ENCODE results near the gene WDR19.

- no peak for TF ChIP-seq REST (IDR thresholded peaks at IDR 0.05; ENCODE audit: insufficient read depth in 1 of 2, low read depth in 2 of 2, low read length in 2 of 2)
- no peak for TF ChIP-seq SIN3A (IDR thresholded peaks at IDR 0.05; ENCODE audit: borderline replicate concordance, insufficient read depth, low read length)
- no peak for TF ChIP-seq POLR2AphosphoS5 (IDR thresholded peaks at IDR 0.05; ENCODE audit: low read depth, low read length)
- TF ChIP-seq TAF1 (IDR thresholded peaks at IDR 0.05; ENCODE audit: borderline replicate concordance, insufficient read depth, low read length), result no peak
- no peak for TF ChIP-seq FOXP2 (optimal IDR thresholded peaks at IDR 0.05; ENCODE audit: borderline replicate concordance, extremely low read depth, extremely low read length, insufficient read depth)
These were observed 49.3 kb downstream of the WDR19 start for GRCh38 chr4:39231660-39232059.
